ENCODE results near the gene CDKN1C. TPM values are rescaled to one million over a fixed set of nuclear protein-coding genes. Genes with fewer than 3 reads are reported as not detected.

Gene CDKN1C
- total RNA-seq, 4 donors from 2014 or later: 87.0 to 201 (median 121) TPM

DNA sequence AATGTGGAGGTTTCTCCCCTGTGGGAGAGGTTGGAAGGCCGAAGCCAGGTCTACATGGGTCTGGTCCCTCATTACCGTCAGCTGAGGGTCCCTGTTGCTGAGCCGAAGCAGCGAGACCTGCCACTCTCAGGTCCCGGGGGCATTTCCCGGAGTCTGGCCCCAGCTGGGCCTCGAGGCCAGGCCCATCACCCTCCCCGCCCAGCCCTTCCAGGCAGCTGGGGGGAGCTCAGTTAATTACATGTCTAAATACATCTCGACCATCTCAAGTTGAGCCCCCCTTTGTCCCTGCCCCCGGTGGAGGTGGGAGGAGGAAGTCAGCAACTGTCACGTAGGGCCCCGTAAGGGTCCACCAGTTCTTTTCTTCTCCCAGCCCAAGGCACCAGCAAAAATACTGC, 3.6 kb downstream of the CDKN1C start:
- Histone ChIP-seq H3K27me3 (no peaks in the 10 kb centered on the region), H3K9me3 (peaks cover 0 to 12% (median 0%) of the 10 kb centered on the region in 3 donors), H3K36me3 (peaks cover 0 to 17% of the 10 kb centered on the region in 2 donors), H3K27ac (peak overlapping the region in 3 of 4 donors; percentile 38 to 96 (median 93)), H3K4me3 (peak overlapping the region in 1 of 2 donors; percentile 84), H3K4me1 (peaks cover 0 to 44% (median 19%) of the 10 kb centered on the region in 3 donors)
- TF ChIP-seq CTCF (IDR thresholded peaks at IDR 0.05) (no peak), EP300 (IDR thresholded peaks at IDR 0.05) (no peak), POLR2AphosphoS5 (IDR thresholded peaks at IDR 0.05) (no peak), POLR2A (IDR thresholded peaks at IDR 0.05) (no peak)
- WGBS, 2 donors (ENCODE audit: low coverage in 1 of 2): 40% methylated on average over 4 of the region's 12 CpGs; no CpG with 5 or more reads in 1 of the 2 donors
- ATAC-seq: no peak

DNA sequence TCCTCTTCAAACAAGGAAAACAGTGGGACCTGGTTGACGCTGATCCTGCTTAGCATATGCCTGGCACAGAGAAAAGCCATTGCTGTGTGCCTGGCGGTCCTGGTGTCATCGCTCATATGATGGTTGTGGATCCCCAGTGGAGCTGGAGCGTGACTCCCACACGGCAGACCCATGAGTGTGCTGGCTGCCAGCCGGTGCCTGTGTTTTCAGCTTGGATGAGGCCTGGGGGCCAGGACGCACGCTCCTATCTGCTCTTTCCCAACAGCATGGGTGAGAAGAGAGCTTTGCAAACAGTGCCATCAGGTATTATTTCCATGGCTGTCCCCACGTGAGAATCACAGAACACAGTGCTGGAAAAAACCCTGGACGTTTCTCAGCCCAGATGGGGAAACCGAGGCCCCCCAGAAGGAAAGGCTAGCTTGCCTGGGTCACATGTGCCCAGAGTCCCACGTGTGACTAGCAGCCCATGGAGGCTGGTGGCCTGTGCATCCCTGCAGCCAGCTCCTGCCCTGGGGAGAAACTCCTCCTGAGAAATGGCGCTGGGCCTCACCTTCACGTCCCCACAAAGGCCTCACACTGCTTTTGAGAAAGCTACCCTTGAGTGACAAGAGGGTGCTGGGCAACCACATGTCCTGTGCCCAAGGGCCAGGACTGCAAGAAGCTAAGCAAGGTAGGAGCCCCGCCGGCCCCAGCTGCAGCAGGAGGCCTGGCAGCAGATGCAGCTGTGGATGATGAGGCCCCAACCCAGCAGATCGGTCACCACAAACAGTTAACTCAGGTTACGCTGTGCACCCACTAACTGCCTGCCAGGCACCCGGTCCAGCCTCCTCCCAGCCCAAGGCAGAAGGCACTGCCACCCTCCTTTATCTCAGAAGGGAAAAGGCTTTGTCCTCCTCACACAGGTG, 4.2 kb downstream of the CDKN1C start:
- peak overlapping the region in 3 of 4 donors; percentile 38 to 96 (median 93) for H3K27ac ChIP-seq

GRCh38 chr11:2880646-2881045, 4.9 kb downstream of the CDKN1C start:
- Histone ChIP-seq H3K36me3 (peaks cover 0 to 19% of the 10 kb centered on the region in 2 donors), H3K4me1 (peaks cover 0 to 34% (median 11%) of the 10 kb centered on the region in 3 donors), H3K27me3 (no peaks in the 10 kb centered on the region), H3K4me3 (no peak overlapping the region), H3K9me3 (peaks cover 0 to 16% (median 0%) of the 10 kb centered on the region in 3 donors), H3K27ac (no peak overlapping the region)
- ATAC-seq: no peak
- TF ChIP-seq POLR2A (IDR thresholded peaks at IDR 0.05): no peak
- TF ChIP-seq CTCF (IDR thresholded peaks at IDR 0.05): no peak
- WGBS, 2 donors (ENCODE audit: low coverage in 1 of 2): 90% methylated on average over 2 of the region's 7 CpGs; no CpG with 5 or more reads in 1 of the 2 donors

More for the DNA sequence above, 4.2 kb downstream of the CDKN1C start:
- H3K4me1 ChIP-seq: peaks cover 0 to 38% (median 14%) of the 10 kb centered on the region in 3 donors
- 69 to 100% methylated on average over 2 to 3 of the region's 19 CpGs for WGBS, 2 donors (ENCODE audit: low coverage in 1 of 2)
- no peak for ATAC-seq
- H3K27me3 ChIP-seq: no peaks in the 10 kb centered on the region
- TF ChIP-seq EP300 (IDR thresholded peaks at IDR 0.05): no peak
- no peak for TF ChIP-seq POLR2A (IDR thresholded peaks at IDR 0.05)
- no peak for TF ChIP-seq POLR2AphosphoS5 (IDR thresholded peaks at IDR 0.05)
- TF ChIP-seq CTCF (IDR thresholded peaks at IDR 0.05): no peak
- peaks cover 0 to 16% (median 0%) of the 10 kb centered on the region in 3 donors for H3K9me3 ChIP-seq
- peaks cover 0 to 17% of the 10 kb centered on the region in 2 donors for H3K36me3 ChIP-seq
- no peak overlapping the region for H3K4me3 ChIP-seq

GRCh38 chr11:2878782-2879181, 6.8 kb downstream of the CDKN1C start:
- ATAC-seq: no peak
- H3K27ac ChIP-seq: no peak overlapping the region
- H3K27me3 ChIP-seq: peaks cover 3% of the 10 kb centered on the region
- TF ChIP-seq EP300 (IDR thresholded peaks at IDR 0.05) (no peak), CTCF (IDR thresholded peaks at IDR 0.05) (no peak), POLR2A (IDR thresholded peaks at IDR 0.05) (no peak), POLR2AphosphoS5 (IDR thresholded peaks at IDR 0.05) (no peak)
- WGBS, 2 donors (ENCODE audit: low coverage in 1 of 2): 92 to 100% methylated on average over 1 to 2 of the region's 8 CpGs
- H3K4me3 ChIP-seq: no peak overlapping the region
- peaks cover 0 to 28% (median 11%) of the 10 kb centered on the region in 3 donors for H3K4me1 ChIP-seq
- H3K36me3 ChIP-seq: peaks cover 0 to 27% of the 10 kb centered on the region in 2 donors
- H3K9me3 ChIP-seq: peaks cover 0 to 23% (median 0%) of the 10 kb centered on the region in 3 donors
